Measurements from ENCODE around the gene LYZL2. TPM values are rescaled to one million over a fixed set of nuclear protein-coding genes. Genes with fewer than 3 reads are reported as not detected.
"Not testable (repeated sequence)": the region's sequence is repeated elsewhere in the genome, so short reads cannot be mapped to it uniquely, and the experiment has no call there.

Gene LYZL2
- total RNA-seq, 4 donors from 2014 or later, result not detected

DNA sequence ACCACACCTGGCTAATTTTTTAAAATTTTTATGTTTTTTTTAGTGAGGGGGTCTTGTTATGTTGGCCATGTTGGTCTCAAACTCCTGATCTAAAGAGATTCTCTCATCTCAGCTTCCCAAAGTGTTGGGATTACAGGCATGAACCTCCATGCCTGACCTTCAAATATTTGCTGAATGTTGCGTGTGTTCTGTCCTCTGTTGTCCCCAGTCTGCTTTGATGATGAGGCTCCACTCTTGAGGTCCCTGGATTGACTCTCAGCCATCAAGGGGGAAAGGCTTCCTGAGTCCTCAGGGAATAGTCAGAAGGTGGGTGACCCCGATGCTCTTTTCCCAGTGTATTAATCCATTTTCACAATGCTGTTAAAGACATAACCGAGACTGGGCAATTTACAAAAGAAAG lies 26.0 kb downstream of the LYZL2 start:
- Histone ChIP-seq H3K27ac (no peak overlapping the region), H3K4me3 (no peak overlapping the region), H3K36me3 (no peaks in the 10 kb centered on the region), H3K4me1 (no peaks in the 10 kb centered on the region), H3K27me3 (no peaks in the 10 kb centered on the region), H3K9me3 (no peaks in the 10 kb centered on the region)
- no peak for DNase-seq (ENCODE audit: low spot score in 2 of 2)
- 95 to 97% methylated on average over 3 of the region's 3 CpGs for WGBS, 2 donors
- TF ChIP-seq EP300 (IDR thresholded peaks at IDR 0.05) (no peak), POLR2A (IDR thresholded peaks at IDR 0.05) (no peak)
- TF ChIP-seq, protein P1, sequence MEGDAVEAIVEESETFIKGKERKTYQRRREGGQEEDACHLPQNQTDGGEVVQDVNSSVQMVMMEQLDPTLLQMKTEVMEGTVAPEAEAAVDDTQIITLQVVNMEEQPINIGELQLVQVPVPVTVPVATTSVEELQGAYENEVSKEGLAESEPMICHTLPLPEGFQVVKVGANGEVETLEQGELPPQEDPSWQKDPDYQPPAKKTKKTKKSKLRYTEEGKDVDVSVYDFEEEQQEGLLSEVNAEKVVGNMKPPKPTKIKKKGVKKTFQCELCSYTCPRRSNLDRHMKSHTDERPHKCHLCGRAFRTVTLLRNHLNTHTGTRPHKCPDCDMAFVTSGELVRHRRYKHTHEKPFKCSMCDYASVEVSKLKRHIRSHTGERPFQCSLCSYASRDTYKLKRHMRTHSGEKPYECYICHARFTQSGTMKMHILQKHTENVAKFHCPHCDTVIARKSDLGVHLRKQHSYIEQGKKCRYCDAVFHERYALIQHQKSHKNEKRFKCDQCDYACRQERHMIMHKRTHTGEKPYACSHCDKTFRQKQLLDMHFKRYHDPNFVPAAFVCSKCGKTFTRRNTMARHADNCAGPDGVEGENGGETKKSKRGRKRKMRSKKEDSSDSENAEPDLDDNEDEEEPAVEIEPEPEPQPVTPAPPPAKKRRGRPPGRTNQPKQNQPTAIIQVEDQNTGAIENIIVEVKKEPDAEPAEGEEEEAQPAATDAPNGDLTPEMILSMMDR (IDR thresholded peaks at IDR 0.05), result no peak

DNA sequence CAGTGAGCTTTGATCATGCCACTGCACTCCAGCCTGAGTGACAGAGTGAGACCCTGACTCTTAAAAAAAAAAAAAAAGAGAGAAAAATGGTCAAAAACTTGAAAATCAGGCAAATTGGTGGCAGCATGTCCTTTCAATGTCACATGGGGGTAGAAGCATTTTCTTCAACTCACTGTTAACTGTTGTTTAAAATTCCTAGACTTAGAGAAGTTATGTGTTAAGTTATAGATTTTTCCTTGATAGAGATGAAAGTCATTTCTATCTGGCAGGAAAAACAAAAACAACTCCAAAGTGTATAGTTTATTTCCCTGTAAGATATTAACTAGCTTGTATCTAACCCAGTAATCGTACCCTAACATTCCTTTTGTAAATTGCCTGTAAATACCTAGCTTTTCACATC lies 26.8 kb downstream of the LYZL2 start:
- TF ChIP-seq POLR2A (IDR thresholded peaks at IDR 0.05), result no peak
- TF ChIP-seq, protein P1 (IDR thresholded peaks at IDR 0.05), result no peak
- TF ChIP-seq EP300 (IDR thresholded peaks at IDR 0.05), result no peak
- 90 to 94% methylated on average over 1 of the region's 1 CpG for WGBS, 2 donors
- no peak for DNase-seq (ENCODE audit: low spot score in 2 of 2)
- no peak overlapping the region for H3K4me3 ChIP-seq
- no peaks in the 10 kb centered on the region for H3K9me3 ChIP-seq
- H3K36me3 ChIP-seq, result no peaks in the 10 kb centered on the region
- H3K4me1 ChIP-seq, result no peaks in the 10 kb centered on the region
- H3K27ac ChIP-seq, result no peak overlapping the region
- H3K27me3 ChIP-seq, result no peaks in the 10 kb centered on the region

DNA sequence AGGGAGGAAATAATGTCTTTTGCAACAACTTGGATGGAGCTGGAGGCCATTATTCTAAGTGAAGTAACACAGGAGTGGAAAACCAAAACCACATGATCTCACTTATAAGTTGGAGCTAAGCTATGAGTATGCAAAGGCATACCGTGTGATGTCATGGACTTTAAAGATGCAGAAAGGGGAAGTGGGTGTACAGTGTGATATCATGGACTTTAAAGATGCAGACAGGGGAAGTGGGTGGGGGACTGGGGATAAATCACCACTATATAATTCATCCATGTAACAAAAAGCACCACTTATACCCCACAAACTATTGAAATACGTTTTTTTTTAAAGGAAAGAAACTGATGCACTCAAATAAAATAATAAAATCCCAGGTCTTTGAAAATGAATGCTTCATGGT lies 29.5 kb downstream of the LYZL2 start:
- no peak for DNase-seq (ENCODE audit: low spot score in 2 of 2)
- Histone ChIP-seq H3K4me3 (no peak overlapping the region), H3K27me3 (no peaks in the 10 kb centered on the region), H3K27ac (no peak overlapping the region), H3K36me3 (no peaks in the 10 kb centered on the region), H3K4me1 (no peaks in the 10 kb centered on the region), H3K9me3 (no peaks in the 10 kb centered on the region)
- TF ChIP-seq EP300 (IDR thresholded peaks at IDR 0.05), result no peak
- 71 to 77% methylated on average over 2 of the region's 2 CpGs for WGBS, 2 donors

DNA sequence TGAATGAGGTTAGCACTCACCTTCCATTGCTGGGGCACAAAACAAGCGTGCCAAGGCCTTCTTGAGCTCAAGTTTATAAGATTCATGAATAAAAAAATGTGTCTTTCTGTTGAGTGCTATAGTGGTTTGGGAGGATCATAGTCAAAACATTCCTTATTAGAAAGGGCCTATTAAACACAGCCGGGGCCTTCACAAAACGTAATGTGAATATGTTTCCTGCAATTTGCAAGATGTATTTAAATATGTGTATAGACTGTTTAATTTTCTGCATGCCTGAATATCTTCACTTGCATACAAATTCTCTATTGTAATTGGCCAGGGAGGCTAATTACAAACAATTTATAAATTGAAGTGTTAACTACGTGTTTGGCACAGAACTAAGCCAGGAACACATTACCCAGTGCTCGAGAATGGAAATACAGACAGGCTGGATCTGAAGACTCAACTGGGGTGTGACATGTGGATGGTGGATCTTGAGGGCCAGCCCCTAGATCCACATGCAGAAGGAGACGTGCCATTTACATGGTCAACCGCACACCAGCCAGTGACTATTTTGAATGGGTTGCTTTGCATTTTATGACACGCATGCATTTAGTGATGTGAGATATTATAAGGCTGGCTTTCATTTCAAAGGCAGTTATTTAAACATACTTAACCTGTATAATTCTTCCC lies 31.3 kb downstream of the LYZL2 start:
- no peaks in the 10 kb centered on the region for H3K36me3 ChIP-seq
- no peak overlapping the region for H3K4me3 ChIP-seq
- no peak overlapping the region for H3K27ac ChIP-seq
- no peaks in the 10 kb centered on the region for H3K27me3 ChIP-seq
- H3K9me3 ChIP-seq, result no peaks in the 10 kb centered on the region
- TF ChIP-seq EP300 (IDR thresholded peaks at IDR 0.05), result no peak
- TF ChIP-seq, protein P1 (IDR thresholded peaks at IDR 0.05), result no peak
- no peak for TF ChIP-seq POLR2A (IDR thresholded peaks at IDR 0.05)
- no peak for DNase-seq (ENCODE audit: low spot score in 2 of 2)
- no peaks in the 10 kb centered on the region for H3K4me1 ChIP-seq
- WGBS, 2 donors, result 87 to 89% methylated on average over 8 of the region's 8 CpGs

DNA sequence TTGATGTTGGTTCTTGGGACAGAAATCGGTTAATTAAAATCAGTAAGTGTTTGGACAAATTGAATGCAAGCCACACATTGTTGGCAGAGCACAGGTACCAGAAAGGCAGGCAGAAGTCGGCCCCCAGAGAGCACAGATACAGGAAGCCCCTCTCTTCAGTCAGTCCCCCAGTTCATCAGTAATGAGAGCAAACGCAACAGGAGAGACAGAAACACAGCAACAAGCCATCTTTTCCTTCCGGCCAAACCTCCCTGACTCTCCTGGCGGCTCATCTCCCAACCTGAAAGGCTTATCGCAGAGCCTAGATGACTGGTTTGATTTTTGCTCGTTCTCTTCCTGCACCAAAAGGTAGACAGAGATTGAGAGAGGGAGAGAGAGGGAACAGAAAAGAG lies 32.1 kb downstream of the LYZL2 start:
- not testable (repeated sequence) for H3K9me3 ChIP-seq; H3K27ac ChIP-seq; H3K4me3 ChIP-seq; H3K36me3 ChIP-seq; H3K27me3 ChIP-seq; H3K4me1 ChIP-seq; DNase-seq (ENCODE audit: low spot score in 2 of 2)
- 68 to 78% methylated on average over 7 of the region's 7 CpGs for WGBS, 2 donors

DNA sequence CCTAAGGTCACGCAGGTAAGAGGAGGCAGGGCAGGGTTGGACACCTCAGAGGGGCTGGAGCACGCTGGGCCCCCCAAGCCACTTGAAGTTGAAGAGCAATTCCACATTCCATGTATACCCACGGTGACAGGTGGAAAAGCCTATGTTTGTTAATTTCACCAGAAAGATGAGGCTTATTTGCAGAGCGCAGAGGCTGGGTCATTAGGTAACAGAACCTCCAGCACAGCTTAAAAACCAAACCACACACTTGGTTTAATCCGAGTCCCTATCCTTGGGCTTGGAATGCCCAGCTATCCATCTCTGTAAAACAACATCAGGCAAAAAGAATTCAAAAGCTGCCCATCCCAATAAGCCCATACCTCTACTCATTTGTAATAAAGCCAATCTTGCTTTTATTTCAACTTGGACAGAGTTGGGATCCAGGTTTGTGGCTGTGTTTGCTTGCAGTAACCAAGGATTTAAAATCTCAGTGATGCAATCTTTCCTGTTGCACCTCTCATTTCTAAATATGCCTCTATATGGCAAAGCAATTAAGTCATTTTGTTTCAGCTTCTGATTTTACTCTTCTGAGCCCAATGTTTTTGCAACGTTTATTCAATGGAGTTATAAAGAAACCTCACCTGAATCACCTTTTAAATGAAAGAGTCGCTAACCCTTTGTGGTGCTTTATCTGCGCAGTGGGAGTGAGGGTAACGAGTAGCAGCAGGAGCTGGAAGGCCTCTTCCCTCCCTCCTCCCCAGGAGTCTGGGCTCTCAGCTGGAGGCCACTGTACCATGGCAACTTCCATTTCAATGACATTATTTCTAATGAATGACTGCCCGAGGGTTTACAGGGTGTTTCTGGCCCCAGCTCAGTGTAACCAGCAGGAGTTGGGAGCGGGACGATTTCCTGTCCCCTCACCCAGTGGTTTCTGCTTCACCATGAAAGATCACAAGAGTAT lies 32.8 kb downstream of the LYZL2 start:
- 64 to 71% methylated on average over 12 of the region's 12 CpGs for WGBS, 2 donors

More for the DNA sequence above, 32.8 kb downstream of the LYZL2 start:
- DNase-seq (ENCODE audit: low spot score in 2 of 2); H3K9me3 ChIP-seq; H3K4me1 ChIP-seq; H3K27me3 ChIP-seq; H3K4me3 ChIP-seq; H3K27ac ChIP-seq; H3K36me3 ChIP-seq: not testable (repeated sequence)

All from tibial nerve (tissue), 4 donors.